Occipital lobe (tissue), 2 donors: ENCODE measurements around the gene TNS1. TPM values are rescaled to one million over a fixed set of nuclear protein-coding genes. Genes with fewer than 3 reads are reported as not detected.

Experiments used
- DNase-seq: peaks from one replicate; lab custom pipeline; 2025; lab: John Stamatoyannopoulos, UW
- total RNA-seq: library from RNA; depleted of rRNA; stranded (reverse); fragments of >200 nt; gene quantifications from one replicate; pipeline ENCODE4 v1.2.3, GENCODE V29; 2014

The TNS1 gene
- total RNA-seq, 1 donor from 2014 or later = 3.1 TPM

DNA sequence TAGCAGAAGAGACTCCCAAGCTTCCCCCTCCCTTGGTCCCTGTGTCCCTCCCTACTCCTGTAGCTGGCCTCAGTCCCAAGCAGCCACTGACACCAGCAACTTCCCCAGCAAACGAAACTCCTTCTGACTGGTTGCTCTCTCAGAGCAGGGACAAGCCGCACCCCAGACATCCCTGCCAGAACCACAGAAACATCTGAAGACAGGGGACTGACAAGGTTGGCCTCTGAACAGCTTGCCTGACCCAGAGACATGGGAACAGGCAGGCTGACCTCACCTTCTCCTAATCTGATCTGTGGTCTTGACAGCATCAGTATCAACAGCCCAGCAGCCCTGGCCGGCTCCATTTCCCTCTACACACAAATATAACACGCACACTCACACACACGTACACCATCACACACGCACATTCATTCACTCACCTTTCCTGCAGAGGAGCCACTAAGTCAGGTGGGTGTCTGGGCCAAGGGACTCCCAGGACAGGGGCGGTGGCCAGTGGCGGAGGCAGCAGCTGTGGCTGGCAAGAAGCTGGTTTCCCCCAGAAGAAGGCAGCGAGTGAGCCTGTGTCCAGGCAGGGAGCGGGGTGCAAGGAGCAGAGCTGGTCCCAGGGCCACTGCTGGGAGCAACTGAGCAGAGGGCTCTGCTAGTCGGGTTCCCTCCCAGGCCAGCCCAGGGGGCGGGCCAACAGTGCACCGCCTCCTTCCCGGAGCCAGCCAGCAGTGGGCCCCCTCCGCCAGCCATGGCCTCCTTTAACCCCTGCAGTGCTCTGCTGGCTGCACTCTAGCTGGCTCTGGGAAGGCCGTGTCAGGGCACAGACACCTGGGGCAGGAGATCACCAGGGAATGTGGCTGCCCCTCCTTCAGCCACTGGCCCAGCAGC, 59.1 kb downstream of the TNS1 start:
- peak; percentile 44 for DNase-seq

DNA sequence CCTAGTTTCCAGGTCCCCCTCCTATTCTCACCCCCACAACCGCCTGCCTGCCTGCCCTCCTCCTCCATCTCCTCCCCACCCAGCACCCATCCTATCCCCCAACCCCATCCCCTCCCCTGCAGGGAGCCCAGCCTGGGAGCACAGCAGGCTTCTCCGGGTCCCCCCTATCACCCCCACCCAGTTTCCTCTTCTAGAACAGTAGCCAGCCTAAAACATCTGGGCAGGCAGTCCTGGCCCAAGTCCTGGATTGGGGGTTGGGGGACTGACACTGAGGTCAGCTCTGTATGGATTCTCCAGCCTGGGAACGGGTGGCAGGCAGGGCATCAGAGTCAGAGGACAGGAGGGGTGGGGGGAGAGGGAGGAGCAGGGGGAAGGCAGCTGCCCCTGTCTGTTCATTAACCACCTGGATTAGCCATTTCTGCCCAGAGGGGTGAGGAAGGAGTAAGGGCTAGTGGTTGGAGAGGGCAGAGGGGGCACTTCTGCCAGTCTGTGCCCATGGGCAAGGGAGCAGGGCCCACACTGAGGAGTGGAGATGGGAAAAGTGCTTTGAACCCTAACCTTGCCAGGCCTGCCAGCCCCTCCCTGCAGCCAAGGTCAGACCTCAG, 60.0 kb downstream of the TNS1 start:
- peak; percentile 29 for DNase-seq

DNA sequence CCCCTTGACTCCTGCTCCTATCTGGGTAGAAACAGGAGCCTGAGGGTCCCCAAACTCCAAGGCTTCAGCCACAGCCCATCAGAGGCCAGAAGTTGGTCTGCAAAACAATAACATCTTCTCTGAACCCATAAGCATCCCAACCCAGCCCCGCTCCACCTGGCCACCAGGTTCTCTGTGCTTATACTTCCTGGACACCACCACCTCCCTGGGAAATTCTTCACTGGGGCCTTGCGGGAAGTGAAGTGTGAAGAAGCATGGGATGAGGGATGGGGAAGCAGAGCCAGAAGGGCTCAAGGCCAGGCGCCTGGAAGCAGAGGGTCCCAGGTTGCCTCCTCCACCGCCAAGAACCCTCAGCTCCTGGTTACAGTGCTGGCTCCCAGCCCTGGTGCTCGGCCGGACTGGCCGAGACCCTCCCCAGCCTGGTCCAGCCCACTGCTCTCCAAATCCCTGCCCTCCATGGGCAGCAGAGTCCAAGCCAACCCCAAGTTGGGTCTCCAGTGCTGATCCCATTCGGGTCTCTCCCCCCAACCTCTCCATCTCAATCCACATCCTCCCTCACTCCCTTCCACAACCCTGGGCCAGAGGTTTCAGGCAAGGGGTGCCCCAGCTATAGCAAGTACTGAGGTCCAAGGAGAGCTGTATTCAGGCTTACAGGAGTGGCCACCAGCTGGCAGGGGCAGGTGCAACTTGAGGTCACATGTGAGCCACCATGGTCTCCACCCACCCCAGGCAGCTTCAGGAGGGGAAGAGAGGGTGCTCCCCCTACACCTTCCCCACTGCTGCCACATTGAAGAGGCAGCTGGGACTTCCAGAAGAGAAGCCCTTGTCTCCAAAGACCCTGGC, 60.7 kb downstream of the TNS1 start:
- DNase-seq = no peak

DNA sequence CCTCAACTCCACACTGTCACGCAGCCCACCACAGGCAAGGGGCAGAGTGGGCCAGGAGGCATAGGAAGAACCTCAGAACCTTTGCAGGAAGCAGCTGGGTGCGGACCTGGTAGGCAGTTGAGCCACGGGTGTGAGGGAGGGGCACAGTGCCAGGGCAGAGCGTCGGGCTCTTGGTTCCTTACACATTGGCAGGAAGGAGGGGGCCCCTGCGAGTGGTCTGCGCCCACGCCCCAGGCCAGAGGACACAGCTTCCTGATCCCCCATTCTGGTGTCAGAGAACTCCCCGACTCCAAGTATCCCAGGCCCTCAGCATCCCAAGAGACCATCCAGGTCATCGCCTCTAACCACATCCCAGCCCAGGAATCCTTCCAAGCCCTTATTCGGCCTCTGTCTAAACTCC, 61.5 kb downstream of the TNS1 start:
- DNase-seq = no peak

DNA sequence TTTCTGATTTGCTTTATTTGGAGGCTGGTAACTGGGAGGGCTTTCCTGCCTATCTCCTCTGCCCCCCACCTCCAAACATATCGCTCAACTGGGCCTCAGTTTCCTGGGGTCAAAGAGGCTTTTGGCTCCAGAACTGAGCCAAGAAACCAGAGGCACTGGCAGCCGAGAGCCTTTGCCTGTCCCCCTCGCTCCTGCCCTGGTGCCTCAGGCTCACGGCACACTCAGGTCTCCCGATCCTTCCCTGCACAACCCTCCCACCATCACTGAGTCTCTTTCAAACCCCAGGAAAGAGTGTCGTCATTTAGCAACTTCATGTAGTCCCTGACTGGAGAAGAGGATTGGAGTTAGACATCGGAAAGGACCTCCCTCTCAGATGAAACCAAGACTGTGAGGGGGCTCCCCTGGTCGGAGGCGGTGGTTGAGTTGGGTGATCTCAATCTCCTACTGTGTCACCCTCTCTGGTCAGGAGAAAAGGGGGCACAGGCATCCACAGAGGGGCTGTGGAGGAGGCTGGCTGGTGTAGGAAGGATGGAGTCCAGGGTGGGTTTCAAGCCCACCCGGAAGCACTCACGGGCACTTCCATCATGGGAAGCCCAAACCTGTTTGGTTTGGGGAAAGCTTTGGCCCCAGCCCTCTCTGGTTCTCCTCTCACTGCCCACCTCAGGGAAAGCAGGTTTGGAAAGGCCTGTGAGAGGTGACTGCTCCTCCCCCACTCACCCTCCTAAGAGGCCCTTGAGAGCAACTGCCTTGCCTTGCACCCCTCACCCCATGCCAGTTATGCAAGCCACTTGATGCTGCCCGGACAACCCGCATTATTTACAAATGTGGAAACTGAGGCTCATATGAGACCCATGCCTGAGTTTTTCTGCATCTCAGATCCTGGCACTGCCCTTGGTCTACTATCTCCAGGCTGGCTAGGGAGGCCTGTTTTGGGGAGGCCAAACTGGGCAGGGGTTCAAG, 62.3 kb downstream of the TNS1 start:
- DNase-seq = no peak

DNA sequence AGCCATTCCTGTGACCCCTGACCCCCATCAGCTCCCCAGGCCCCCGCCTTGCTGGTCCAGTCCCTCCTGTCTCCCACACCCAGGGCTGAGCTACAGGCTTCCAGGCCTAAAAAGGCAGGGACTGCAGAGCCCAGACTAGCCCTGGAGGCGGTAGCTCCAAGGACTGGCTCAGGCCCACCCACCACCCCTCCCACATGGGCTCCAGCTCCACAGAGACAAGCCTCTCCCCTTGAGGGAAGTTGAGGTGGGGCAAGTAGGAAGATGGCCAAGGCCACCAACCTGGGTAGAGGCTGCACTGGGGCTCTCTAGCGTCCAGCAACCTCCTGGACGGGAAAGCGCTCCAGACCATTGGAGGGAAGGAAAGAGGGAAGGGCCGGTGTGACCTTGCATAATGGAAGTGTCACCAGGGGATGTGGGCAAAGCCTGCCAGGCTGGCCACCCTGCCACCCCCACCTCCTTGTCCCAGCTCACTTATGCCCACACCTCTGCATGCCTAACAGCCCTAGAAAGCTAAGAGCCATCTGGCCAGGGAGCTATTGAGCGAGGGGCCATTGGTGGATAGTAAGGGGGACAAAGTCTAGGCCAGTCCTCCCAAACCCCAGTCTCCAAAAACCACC, 63.1 kb downstream of the TNS1 start:
- DNase-seq = no peak

DNA sequence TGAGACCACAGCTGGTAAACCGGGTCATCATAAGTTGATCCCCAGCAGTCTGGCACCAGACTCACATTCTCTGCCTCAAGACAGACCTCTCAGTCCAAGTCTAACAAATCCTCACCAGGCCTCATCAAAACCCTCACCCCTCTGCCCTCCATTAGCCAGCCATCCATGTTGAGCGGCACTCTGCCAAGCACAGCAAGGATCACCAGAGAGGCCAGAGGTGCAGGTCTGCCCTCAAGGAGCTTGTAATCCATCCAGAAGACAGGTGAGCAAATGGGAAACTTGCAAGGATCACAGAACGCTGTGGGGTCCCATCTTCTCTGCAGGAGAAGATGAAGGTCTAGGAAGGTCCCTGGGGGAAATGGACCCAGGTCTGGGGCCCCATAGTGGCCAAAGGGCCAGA, 63.6 kb downstream of the TNS1 start:
- no peak for DNase-seq

DNA sequence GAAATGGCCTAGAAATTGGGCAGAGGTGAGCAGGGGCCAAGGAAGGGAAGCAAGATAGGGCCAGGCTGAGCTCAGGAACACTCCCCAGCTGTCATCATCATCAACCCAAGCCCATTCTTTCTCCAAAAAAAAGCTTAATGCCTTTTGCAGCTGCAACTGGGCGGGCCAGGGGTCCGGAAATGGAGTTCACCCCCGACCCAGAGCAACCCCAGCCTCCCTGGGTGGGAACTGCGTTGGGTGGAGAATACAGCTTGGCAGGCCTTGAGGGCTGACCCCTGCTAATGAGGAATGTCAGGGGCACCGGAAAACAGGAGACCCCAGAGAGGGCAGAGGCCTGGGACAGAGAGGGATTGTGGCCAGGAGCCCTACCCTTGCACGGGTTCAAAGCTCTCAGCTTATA, 64.8 kb downstream of the TNS1 start:
- DNase-seq = no peak

DNA sequence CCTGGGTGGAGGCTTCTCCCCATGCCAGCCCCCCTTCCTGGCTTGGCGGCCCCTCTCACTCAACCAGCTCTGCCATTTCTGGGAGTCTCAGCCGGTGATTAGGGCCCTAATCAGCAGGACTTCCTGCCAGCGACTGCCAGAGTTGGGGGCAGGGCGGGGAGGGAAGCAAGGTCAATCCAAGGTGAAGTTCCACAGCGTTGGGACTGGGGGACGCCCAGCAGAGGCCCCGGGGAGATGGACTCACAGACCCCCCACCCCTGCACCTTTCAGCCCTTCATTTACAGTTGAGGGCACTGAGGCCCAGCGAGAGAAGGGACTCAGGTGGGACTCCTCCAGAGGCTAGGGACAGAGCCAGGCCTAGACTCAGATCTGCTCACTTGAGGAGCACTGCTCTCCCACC, 65.3 kb downstream of the TNS1 start:
- no peak for DNase-seq

DNA sequence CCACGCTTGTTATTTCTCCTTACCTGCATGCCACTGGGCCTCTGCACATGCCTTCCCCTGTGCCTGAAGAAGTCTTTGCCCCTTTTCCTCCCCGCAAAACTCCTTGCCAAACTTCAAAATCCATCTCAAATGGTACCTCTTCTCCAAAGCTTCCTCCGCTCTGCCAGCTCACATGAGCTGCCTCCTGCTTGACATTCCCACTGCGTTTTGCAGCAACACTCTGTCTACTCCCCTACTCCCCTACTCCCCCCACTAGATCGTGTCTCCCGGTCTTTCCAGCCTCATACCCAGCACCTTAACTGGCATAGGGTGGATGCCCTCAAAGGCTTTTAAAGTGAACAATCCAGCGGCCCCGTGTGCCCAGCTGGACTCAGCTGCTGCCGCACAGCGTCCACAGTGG, 65.8 kb downstream of the TNS1 start:
- no peak for DNase-seq

DNA sequence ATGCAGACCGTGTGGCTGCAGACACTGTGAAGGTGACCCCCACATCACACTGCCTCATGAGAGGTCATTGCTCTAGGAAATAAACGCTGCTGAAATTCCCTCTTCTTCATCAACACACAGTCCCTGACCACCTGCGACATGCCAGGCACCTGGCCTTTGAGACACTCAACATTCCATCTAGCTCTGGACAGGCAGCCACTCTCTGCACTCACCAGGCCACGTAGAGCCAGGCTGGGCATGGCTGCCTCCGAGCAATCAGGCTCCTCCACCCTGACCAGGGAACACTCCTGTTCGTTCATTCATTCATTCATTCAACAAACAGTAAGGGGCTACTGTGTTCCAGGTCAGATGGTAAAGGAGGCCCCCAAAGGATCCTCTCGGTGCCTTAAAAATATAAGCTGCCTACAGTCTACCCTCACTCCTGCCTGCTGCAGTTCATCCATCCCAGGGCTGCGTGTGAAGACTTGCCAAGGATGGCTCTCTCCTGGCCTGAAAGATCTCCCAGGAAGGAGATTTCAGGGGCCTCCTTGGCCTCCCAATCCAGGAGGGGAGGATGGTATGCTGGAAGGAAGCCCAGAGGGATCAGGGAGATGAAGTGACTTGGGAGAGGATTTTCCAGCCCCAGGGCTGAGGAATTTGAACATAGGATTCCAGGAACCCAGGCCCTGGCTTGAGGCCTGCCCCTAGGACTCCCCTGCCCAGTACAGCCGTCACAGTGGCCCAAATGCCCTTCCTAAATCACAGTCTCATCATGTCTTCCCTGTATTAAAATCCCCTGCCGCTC, 66.7 kb downstream of the TNS1 start:
- no peak for DNase-seq

DNA sequence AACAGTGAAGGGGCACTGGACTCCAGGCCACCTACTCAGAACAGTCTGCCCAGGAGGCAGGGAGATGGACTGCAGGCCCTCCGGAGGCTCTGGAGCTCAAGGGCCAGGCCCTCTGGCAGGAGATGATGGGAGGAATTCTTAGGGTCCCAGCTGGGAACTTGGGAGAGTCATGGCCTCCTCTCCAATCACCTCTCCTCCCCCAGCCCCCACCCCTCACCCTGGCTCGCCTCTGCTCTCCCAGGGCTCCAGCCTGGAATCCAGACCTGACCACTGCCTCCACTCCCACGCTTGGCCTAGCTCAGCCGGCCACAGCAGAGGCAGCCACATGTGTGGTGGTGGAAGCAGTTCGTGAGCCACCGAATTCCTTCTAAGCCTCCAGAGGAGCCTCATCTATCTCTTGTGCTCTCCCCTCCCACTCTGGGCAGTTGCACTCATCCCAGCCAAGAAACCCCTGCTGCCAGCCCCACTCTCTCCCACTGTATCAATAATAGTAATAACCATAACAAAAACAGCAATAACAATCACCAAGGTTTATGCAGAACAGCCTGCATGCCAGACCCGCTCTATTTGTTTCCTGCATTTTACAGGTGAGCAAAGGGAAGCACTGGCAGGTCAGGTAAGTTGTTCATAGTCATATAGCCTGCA, 67.4 kb downstream of the TNS1 start:
- no peak for DNase-seq

DNA sequence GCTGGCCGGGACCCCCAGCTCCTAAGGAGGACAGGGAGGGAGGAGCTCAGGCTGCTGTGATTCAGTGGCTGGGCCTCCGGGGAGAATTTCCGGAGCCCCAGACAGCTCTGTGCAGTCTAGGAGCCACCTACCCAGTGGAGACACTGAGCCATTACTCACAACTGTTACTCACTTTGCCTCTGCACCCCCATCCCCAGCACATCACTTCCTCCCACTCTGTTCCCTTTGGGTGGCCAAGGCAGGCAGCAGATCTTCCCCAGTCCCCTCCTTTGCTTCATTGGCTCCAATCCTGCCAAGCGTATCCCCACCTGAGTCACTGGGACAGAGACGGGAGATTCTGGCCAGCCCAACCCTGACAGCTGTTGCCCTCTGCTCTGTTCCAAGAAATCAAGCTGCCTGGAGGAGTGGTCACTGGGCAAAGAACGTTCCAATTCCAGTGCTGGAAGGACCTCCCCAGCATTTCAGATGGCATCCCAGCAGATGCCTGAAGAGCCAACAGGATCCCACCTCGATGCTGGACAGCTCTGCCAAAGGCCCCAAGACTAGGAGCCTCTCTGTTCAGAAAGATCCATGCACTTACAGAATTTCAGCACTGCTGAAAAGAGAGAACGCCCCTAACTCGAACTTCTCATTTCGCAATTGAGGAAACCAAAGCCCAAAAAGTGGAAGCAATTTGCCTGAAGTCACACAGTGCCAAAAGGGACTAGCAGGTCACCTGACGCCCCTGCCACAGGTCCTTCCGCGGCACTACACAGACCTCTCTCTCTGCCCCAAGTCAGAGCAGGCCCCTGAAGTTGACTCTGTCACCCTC, 68.3 kb downstream of the TNS1 start:
- peak; percentile 49 for DNase-seq

DNA sequence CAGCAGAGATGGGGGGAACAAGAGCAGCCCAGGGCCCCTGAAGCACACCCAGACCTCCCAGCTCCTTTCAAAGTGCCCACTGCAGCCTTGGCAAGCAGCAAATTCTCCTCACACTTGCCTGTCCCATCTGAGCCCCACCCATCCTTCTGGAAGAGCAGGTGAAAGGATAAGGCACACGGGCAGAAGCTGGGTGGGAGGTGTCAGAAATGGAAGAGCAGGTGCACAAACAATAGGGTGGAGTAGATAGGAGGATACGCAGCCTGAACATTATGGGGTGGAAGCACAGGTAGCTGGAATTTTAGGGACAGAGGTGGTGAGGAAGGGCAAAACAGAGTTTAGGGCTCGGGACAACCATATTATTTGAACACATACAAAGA, 69.2 kb downstream of the TNS1 start:
- no peak for DNase-seq

DNA sequence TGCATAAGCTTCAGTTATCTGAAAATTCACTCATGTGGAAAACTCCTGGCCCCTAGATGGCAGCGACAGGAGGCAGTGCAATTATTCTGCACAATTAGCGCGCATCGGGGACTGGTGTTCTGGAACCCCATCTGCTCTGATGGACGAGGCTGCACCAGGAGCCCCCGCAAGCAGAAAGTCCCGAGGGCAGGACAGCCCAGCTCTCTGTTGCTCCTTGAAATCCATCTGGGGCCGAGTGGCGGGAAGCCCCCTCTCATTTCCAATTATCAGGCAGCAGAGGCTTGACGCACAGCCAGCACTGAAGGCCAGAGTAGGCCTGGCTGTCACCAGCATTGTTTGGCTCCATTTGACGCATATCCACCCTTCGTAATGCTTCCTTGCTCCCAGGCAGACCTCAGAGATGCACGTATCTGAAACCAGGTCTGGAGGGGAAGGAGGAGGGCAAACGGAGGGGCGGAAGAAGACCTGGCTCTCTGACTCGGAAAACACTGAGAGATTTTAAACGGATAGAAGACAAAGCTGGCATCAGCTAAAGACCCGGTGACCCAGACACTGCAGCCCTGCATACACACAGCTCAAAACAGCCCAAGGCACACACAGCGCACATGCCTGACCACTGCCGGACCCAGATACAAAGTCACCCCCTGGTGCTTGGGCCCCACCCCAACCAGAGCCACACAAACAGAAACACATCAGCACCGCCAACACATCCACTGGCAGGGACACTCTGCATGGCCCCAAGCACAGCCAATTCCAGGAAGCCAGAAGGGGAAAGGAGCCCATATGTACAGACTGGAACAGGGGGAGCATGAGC, 69.8 kb downstream of the TNS1 start:
- DNase-seq = no peak

DNA sequence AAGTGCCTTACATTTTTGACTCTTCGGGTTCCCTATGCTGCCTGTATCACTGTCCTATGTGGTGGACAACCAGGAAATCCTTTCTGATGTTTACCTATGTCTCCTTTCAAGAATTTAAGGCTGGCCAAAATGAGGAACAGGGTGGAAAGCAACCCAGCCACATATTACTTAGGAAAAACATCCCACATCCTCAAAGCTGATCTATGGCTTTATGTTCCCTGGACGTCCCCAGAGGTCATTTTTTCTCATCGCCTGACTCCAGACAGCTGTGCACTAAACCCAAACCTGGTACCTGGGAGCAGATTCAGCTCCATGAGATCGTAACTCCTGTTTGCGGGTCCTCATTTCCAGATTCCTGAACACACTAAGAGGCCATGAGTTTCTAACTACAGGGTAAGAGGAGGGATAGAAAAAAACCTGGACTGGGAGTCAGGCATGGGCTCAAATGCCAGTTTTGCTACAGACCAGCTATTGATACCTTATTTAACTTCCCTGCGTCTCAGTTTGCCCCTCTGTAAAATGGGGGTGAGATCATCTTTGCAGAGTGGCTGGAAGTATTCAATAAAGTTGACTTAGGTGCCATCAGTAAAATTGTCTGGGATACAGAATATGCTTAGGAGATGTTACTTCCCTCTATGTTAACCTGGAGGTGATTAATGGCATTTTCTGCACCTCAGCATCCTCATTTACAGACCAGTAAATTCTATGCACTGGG, 70.8 kb downstream of the TNS1 start:
- no peak for DNase-seq
